CD14-positive monocyte (primary cell): ENCODE measurements around the gene UBAP2L. TPM values are rescaled to one million over a fixed set of nuclear protein-coding genes. Genes with fewer than 3 reads are reported as not detected.
"Not testable (repeated sequence)": the region's sequence is repeated elsewhere in the genome, so short reads cannot be mapped to it uniquely, and the experiment has no call there.

Source experiments
- DNase-seq, 3 donors: peaks; one replicate each; pipeline ENCODE4 v3.0.0-alpha.2; 2011 to 2022
- H2AFZ ChIP-seq: 2 replicates; pipeline ENCODE4 v1.6.0; 2012; ENCODE audit warnings: mild to moderate bottlenecking, low read depth, low read length, inconsistent platforms; ENCODE audit not compliant: insufficient read depth, poor library complexity, severe bottlenecking
- H3K27ac ChIP-seq, 2 donors: 1 replicate in 1 of 2; 2 replicates in 1 of 2; pipeline ENCODE4 v1.5.1; 2012 to 2013; ENCODE audit warnings: low read length in 2 of 2, control low read depth in 1 of 2, inconsistent platforms in 1 of 2, low read depth in 1 of 2, mild to moderate bottlenecking in 1 of 2
- H3K27me3 ChIP-seq, 2 donors: one replicate each; pipeline versions ENCODE4 v1.6.0 to v1.6.1; 2011 to 2013; ENCODE audit warnings: low read length in 2 of 2; ENCODE audit not compliant: control insufficient read depth in 2 of 2, insufficient read depth in 2 of 2
- H3K36me3 ChIP-seq, 2 donors: replicated peaks in 1 of 2; 1 replicate in 1 of 2; 2 replicates in 1 of 2; pipeline versions ENCODE4 v1.5.1 to v1.6.1; 2012 to 2013; ENCODE audit warnings: low read length in 2 of 2, control low read depth in 1 of 2, inconsistent platforms in 1 of 2, mild to moderate bottlenecking in 1 of 2; ENCODE audit not compliant: insufficient read depth in 2 of 2, control insufficient read depth in 1 of 2
- H3K4me1 ChIP-seq, 2 donors: 1 replicate in 1 of 2; 2 replicates in 1 of 2; pipeline versions ENCODE4 v1.5.1 to v1.6.1; 2012 to 2013; ENCODE audit warnings: low read length in 2 of 2, control low read depth in 1 of 2, inconsistent platforms in 1 of 2, mild to moderate bottlenecking in 1 of 2, moderate library complexity in 1 of 2; ENCODE audit not compliant: insufficient read depth in 2 of 2, control insufficient read depth in 1 of 2
- H3K4me2 ChIP-seq: replicated peaks from 2 replicates; pipeline ENCODE3; 2012; ENCODE audit warnings: low read length, moderate library complexity, mild to moderate bottlenecking; ENCODE audit not compliant: poor library complexity, severe bottlenecking; ENCODE audit errors: extremely low read depth
- H3K4me3 ChIP-seq, 3 experiments: fragments of 200-600 bp in 1 of 3; sonication (generic) in 1 of 3; replicated peaks in 1 of 3; 1 replicate in 2 of 3; 2 replicates in 1 of 3; pipeline ENCODE4 v1.5.1; 2011 to 2013; ENCODE audit warnings: low read length in 3 of 3, mild to moderate bottlenecking in 3 of 3, control low read depth in 2 of 3, low read depth in 2 of 3, inconsistent platforms in 1 of 3, moderate library complexity in 1 of 3
- H3K79me2 ChIP-seq: 2 replicates; pipeline ENCODE4 v1.6.0; 2012; ENCODE audit warnings: mild to moderate bottlenecking, control low read depth, inconsistent platforms, low read length, moderate library complexity; ENCODE audit not compliant: insufficient read depth
- H3K9ac ChIP-seq: 2 replicates; pipeline ENCODE4 v1.6.0; 2017; ENCODE audit warnings: low read length, mild to moderate bottlenecking; ENCODE audit not compliant: insufficient read depth, poor library complexity, severe bottlenecking
- H3K9me3 ChIP-seq, 2 donors: replicated peaks in 1 of 2; 1 replicate in 1 of 2; 2 replicates in 1 of 2; pipeline versions ENCODE4 v1.5.1 to v1.6.1; 2012 to 2013; ENCODE audit warnings: low read length in 2 of 2, control low read depth in 1 of 2; ENCODE audit not compliant: control insufficient read depth in 1 of 2, insufficient read depth in 1 of 2
- H4K20me1 ChIP-seq: 2 replicates; pipeline ENCODE4 v1.6.0; 2012; ENCODE audit warnings: mild to moderate bottlenecking, low read length, control low read depth, moderate library complexity; ENCODE audit not compliant: insufficient read depth
- H3K27ac Mint-ChIP-seq, 7 donors: one replicate each; pipeline ENCODE4 v1.8.0; 2020; ENCODE audit warnings: mild to moderate bottlenecking in 7 of 7, mixed read lengths in 7 of 7, moderate library complexity in 6 of 7, inconsistent platforms in 2 of 7
- H3K27me3 Mint-ChIP-seq, 3 donors: one replicate each; pipeline ENCODE4 v1.8.0; 2021 to 2022; ENCODE audit warnings: low read depth in 3 of 3, mild to moderate bottlenecking in 3 of 3, mixed read lengths in 3 of 3, moderate library complexity in 3 of 3, inconsistent platforms in 1 of 3
- H3K36me3 Mint-ChIP-seq, 2 donors: one replicate each; pipeline ENCODE4 v1.8.0; 2020; ENCODE audit warnings: mixed read lengths in 2 of 2, inconsistent platforms in 1 of 2, mild to moderate bottlenecking in 1 of 2
- H3K4me1 Mint-ChIP-seq: one replicate; pipeline ENCODE4 v1.8.0; 2020; ENCODE audit warnings: mild to moderate bottlenecking, mixed read lengths
- H3K4me3 Mint-ChIP-seq, 2 donors: one replicate each; pipeline ENCODE4 v1.8.0; 2020; ENCODE audit warnings: mild to moderate bottlenecking in 2 of 2, mixed read lengths in 2 of 2, moderate library complexity in 1 of 2
- H3K9me3 Mint-ChIP-seq, 7 donors: one replicate each; pipeline ENCODE4 v1.8.0; 2020 to 2022; ENCODE audit warnings: mixed read lengths in 7 of 7, mild to moderate bottlenecking in 6 of 7, moderate library complexity in 6 of 7, inconsistent platforms in 2 of 7
- WGBS: methylation state at CpG from one replicate; pipeline ENCODE4 v1.1.5; 2013; ENCODE audit warnings: missing lambda C conversion rate; ENCODE audit not compliant: insufficient coverage; 5-methylcytosine and 5-hydroxymethylcytosine counted together
- intact Hi-C, 2 donors: fragments of 100-400 bp; cut with micrococcal nuclease; formaldehyde crosslinking; loops; one replicate each; pipeline versions ENCODE4 v1.15.0 to v1.15.1; 2023
- polyA plus RNA-seq, 3 donors: library from polyadenylated mRNA; depleted of rRNA in 1 of 3; unstranded in 2 of 3; stranded (reverse) in 1 of 3; fragments of 300-500 nt in 2 of 3; fragments of >200 nt in 1 of 3; fragmentation: Illumina TruSeq in 2 of 3; gene quantifications; 1 replicate in 2 of 3; 2 replicates in 1 of 3; pipeline ENCODE4 v1.2.3, GENCODE V29; 2012 to 2021
- TF ChIP-seq, protein P1 (sequence below): fragments of 200-600 bp; IDR thresholded peaks from one replicate; pipeline ENCODE4 v1.8.0; 2022; ENCODE audit warnings: antibody characterized with exemption, mild to moderate bottlenecking

Gene UBAP2L
- polyA plus RNA-seq, 3 donors = 40.1 to 200 (median 46.8) TPM

DNA sequence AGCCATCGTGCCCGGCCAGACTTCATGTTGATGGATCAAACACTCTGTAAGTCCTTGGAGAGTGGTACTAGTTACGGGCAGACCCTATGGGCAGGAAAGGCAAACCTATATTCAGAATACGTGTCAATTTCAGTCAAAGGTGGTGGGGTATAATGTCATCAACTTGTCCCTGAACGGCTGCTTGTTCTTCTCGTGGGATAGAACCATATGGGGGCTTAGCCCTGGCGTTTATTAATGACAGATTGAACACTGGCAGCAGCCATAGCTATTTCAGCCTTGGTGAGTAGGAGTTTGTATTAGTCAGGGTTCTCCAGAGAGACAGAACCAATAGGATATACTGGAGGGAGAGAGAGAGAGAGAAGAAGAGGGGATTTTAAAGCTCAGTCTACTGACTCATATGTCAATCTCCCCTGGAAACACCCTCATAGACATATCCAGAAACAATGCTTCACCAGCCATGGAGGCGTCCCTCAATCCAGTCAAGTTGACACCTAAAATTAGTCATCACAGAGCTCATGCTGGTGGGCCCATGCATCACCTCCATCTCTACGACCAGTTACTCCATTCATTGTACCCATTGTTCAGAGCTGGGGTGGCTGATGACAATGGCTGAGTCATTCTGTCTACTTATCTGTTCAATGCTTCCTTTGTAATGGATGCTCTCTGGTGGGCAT is 84.0 kb downstream of the UBAP2L start:
- no peak overlapping the region for H3K27ac ChIP-seq
- H4K20me1 ChIP-seq = no peaks in the 10 kb centered on the region
- Mint-ChIP-seq H3K9me3 (peaks cover 0 to 18% (median 6%) of the 10 kb centered on the region in 7 donors), H3K36me3 (no peaks in the 10 kb centered on the region), H3K4me1 (no peaks in the 10 kb centered on the region), H3K27ac (no peak overlapping the region), H3K4me3 (no peak overlapping the region), H3K27me3 (peaks cover 2 to 9% (median 3%) of the 10 kb centered on the region in 3 donors)
- DNase-seq = no peak
- no peaks in the 10 kb centered on the region for H3K4me1 ChIP-seq
- peaks cover 0 to 3% of the 10 kb centered on the region in 2 donors for H3K9me3 ChIP-seq
- no peaks in the 10 kb centered on the region for H3K79me2 ChIP-seq
- no peak overlapping the region for H3K4me3 ChIP-seq
- no peak overlapping the region for H3K9ac ChIP-seq
- TF ChIP-seq, protein P1, sequence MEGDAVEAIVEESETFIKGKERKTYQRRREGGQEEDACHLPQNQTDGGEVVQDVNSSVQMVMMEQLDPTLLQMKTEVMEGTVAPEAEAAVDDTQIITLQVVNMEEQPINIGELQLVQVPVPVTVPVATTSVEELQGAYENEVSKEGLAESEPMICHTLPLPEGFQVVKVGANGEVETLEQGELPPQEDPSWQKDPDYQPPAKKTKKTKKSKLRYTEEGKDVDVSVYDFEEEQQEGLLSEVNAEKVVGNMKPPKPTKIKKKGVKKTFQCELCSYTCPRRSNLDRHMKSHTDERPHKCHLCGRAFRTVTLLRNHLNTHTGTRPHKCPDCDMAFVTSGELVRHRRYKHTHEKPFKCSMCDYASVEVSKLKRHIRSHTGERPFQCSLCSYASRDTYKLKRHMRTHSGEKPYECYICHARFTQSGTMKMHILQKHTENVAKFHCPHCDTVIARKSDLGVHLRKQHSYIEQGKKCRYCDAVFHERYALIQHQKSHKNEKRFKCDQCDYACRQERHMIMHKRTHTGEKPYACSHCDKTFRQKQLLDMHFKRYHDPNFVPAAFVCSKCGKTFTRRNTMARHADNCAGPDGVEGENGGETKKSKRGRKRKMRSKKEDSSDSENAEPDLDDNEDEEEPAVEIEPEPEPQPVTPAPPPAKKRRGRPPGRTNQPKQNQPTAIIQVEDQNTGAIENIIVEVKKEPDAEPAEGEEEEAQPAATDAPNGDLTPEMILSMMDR = no peak
- H3K27me3 ChIP-seq = no peaks in the 10 kb centered on the region
- H3K36me3 ChIP-seq = no peaks in the 10 kb centered on the region
- WGBS = 98% methylated on average over 8 of the region's 9 CpGs
- H3K4me2 ChIP-seq = no peak overlapping the region
- H2AFZ ChIP-seq = no peak overlapping the region
- intact Hi-C loops = loop anchor here in 1 of 2 donors (5.0 kb wide), 1 partner anchor 248 kb away; no protein-coding TSS in a partner anchor

GRCh38 chr1:154306151-154306550 is 85.4 kb downstream of the UBAP2L start:
- H3K27ac Mint-ChIP-seq = peak overlapping the region in 1 of 7 donors; percentile 64
- no peaks in the 10 kb centered on the region for H3K36me3 ChIP-seq
- peaks cover 0 to 19% (median 6%) of the 10 kb centered on the region in 7 donors for H3K9me3 Mint-ChIP-seq
- H3K4me1 ChIP-seq = no peaks in the 10 kb centered on the region
- no CpG with 5 or more reads among the region's 3 CpGs for WGBS
- H3K4me2 ChIP-seq = no peak overlapping the region
- DNase-seq = no peak
- H3K9ac ChIP-seq = no peak overlapping the region
- no peaks in the 10 kb centered on the region for H3K27me3 ChIP-seq
- H3K27me3 Mint-ChIP-seq = peaks cover 0 to 7% (median 2%) of the 10 kb centered on the region in 3 donors
- TF ChIP-seq, protein P1 = no peak
- no peaks in the 10 kb centered on the region for H3K4me1 Mint-ChIP-seq
- no peak overlapping the region for H2AFZ ChIP-seq
- peaks cover 0 to 3% of the 10 kb centered on the region in 2 donors for H3K9me3 ChIP-seq
- no peaks in the 10 kb centered on the region for H3K36me3 Mint-ChIP-seq
- H3K4me3 Mint-ChIP-seq = no peak overlapping the region
- intact Hi-C loops = loop anchor here in 1 of 2 donors (5.0 kb wide), 1 partner anchor 249 kb away; no protein-coding TSS in a partner anchor
- no peak overlapping the region for H3K4me3 ChIP-seq
- no peaks in the 10 kb centered on the region for H4K20me1 ChIP-seq
- no peaks in the 10 kb centered on the region for H3K79me2 ChIP-seq
- no peak overlapping the region for H3K27ac ChIP-seq

- not testable (repeated sequence) for H3K27me3 ChIP-seq, DNase-seq, H3K4me2 ChIP-seq, H3K4me3 Mint-ChIP-seq, H3K27me3 Mint-ChIP-seq, H3K79me2 ChIP-seq, H3K36me3 ChIP-seq, H3K9me3 ChIP-seq, H2AFZ ChIP-seq, H3K9ac ChIP-seq, H3K27ac ChIP-seq, H3K4me1 Mint-ChIP-seq, H3K4me3 ChIP-seq, H3K27ac Mint-ChIP-seq, H3K36me3 Mint-ChIP-seq, H3K4me1 ChIP-seq, H4K20me1 ChIP-seq
- H3K9me3 Mint-ChIP-seq = peaks cover 0 to 13% (median 6%) of the 10 kb centered on the region in 7 donors
- WGBS = 51% methylated on average over 2 of the region's 4 CpGs
- intact Hi-C loops = loop anchor here in 1 of 2 donors (5.0 kb wide), 1 partner anchor 250 kb away; no protein-coding TSS in a partner anchor
Observed at GRCh38 chr1:154307670-154308270, 87.0 kb downstream of the UBAP2L start.
